NK-92 (cell line): Measurements from ENCODE around the gene GRAMD1C.
"Not testable (repeated sequence)": the region's sequence is repeated elsewhere in the genome, so short reads cannot be mapped to it uniquely, and the experiment has no call there.

Source experiments
- DNase-seq: peaks from one replicate; lab custom pipeline; 2025; ENCODE audit not compliant: unreplicated experiment; lab: John Stamatoyannopoulos, UW

The GRAMD1C gene

DNA sequence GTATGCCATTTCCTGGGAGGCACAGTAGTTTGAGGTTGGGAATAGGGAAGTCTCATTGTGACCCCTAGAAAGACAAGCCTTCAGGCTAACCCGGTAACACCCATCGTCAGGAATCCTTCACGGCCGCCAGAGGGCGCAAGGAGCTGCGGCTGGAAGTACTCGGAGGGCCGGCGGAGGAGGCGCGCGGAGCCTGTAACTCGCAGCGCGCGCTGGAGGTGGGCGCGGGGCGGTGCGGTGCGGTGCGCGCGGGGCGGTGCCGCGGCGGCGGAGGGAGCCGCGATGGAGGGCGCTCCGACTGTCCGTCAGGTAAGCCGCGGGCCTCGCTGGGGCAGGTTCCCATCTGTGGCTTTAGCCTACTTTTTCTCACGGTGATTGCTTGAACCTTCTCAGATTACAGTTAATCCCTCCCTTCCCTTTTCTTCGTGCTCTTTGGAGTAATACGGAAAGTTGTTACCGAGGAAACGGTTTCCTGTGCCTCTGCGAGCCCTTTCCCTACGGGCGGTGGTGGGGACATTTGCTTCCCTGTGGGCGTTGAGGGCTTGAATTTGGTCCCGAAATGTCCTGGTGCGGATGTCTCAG, at the start of gene GRAMD1C:
Gene GRAMD1C (plus strand): TSS at position 158 of the 579 bp plus-strand sequence. CDS start 122 bp downstream, at position 280.
- peak; percentile 10 for DNase-seq

- DNase-seq, result no peak
Observed at GRCh38 chr3:113791381-113791780, 47.2 kb upstream of the GRAMD1C start.

- DNase-seq, result no peak
Observed at GRCh38 chr3:113794526-113794925, 44.1 kb upstream of the GRAMD1C start.

GRCh38 chr3:113795693-113796092, 42.9 kb upstream of the GRAMD1C start:
- no peak for DNase-seq

- no peak for DNase-seq
Observed at GRCh38 chr3:113802795-113803455, 35.7 kb upstream of the GRAMD1C start.

- DNase-seq, result no peak
Observed at GRCh38 chr3:113804661-113805060, 33.9 kb upstream of the GRAMD1C start.

GRCh38 chr3:113805249-113805648, 33.3 kb upstream of the GRAMD1C start:
- no peak for DNase-seq

DNA sequence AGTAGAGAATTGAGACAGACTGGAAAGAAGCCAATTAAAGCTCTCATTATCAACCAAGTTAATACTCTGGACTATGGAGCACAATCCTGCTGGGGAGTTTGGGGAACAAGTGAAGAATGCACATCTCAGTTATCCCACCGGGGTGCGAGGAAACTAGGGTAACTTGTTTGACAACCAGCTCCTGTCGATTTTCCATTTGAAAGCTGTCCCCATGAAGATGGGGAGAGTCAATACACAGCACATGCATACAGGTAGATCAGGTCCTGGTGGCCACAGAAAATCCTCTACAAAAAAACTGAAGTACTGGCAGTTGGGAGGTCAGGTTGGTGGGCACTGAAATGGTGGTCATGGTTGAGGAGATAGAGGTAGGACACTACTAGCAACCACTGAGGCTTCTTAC, 25.7 kb upstream of the GRAMD1C start:
- DNase-seq, result no peak

DNA sequence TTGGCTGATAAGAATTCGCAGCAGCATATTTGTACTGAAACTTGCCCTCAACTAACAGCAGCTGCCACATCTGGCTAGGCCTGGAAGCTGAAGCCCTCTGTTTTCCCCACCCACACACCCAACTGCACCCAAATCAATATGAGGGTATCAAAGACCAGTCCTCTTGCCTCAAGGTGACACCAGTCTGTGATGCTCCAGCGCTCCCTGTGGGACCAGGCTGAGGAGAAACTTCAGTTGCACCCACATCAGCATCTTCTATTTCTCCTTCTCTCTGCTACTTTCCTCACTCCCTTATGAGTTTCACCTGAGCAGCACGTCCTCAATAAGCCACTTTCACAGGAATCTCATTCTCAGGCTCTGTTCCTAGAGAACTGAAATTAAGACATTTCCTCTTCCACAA, 18.7 kb upstream of the GRAMD1C start:
- DNase-seq, result no peak

DNA sequence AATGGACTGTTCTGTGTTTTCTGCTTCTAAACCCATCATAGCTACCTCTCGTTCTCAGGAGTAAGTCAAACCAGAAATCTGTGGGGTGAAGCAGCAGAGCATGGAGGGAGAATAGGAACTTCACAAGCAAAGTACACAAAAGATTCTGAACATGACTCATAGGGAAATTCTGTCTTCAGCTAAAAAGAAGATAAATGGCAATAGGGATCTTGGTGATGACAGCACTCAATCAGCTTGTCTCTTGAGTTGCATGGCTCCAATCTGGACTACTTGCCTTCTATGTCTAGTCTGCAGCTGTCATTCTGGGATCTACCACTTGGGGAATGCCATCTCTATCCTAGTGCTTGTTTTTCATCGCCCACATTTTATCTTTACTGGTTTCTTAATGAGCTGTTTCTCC, 13.5 kb upstream of the GRAMD1C start:
- DNase-seq, result no peak

GRCh38 chr3:113828600-113828999, 10.0 kb upstream of the GRAMD1C start:
- DNase-seq, result no peak

DNA sequence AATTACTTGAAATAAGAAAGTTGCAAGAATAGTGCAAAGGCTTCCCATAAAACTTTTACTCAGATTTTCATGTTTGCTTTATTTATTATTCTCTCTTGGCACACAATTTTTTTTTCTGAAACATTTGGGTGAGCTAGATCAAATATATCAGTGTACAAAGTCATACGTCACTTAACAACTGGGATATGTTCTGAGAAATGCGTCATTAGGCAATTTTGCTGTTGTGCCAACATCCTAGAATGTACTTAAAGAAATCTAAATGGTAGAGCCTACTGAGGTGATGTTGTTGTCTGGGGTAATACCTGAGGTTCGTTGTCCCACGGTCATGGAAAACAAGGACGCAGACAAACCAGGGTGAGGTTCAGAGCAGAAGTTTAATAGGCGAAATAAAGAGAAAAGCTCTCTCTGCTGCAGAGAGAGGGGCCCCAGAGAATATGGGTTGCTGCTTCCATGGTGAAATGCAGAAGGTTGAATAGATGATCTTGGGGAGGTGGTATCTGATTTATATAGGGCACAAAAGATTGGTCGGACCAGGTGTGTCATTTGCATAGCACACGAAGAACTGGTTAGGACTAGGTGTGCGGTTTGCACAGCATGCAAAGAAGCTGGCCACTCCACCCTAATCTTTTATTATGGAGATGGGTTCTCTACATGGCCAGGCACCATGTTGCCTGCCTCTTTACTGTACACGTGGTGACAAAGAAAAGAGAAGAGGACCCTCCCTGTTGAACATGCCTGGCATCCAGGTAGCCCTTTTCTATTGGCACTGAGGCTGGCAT, 8.8 kb upstream of the GRAMD1C start:
- no peak for DNase-seq

GRCh38 chr3:113831103-113831355, 7.6 kb upstream of the GRAMD1C start:
- DNase-seq, result no peak

DNA sequence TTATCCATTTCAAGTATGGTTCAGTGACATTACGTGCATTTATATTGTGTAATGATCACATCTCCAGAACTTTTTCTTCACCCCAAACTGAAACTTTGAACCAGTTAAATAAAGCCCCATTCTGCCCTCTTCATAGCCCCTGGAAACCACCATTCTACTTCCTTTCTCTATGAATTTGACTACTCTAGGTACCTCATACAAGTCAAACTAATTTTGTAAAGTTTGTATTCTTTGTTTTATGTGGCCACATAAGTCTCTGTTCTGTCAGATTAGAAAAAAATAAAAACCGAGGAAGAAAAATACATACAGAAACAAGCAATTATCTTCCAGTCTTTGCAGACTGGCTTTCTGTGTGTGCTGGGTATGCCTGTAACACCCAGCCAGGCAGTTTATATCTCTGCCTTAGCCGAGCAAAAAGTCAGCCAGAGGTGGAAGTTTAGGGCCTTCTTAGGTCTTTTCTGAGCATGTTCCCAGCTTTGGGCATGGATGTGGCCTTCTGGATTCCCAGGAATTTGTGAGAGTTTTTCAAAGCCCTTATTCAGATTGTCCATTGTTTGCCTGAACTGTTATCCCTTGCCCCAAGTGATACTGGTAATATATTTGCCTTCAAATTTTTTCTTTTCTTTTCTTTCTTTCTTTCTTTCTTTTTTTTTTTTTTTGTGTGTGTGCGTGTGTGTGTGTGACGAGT, 6.0 kb upstream of the GRAMD1C start:
- DNase-seq, result no peak

DNA sequence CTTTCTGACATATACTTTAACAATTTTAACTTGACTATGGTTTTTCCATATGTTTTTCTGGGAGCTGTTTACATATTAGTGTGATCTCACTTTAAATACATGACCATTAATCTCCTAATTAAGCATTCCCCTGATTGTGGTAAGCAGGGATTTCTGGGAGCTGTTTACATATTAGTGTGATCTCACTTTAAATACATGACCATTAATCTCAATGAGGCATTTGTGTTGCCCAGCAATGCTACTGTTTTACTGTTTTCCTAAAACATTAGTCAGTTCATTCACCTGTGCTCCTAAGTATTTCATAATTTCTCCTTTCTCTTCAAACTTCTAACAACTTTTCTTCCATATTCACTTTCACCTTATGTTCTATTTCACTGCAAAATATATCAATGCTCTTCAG, 3.6 kb upstream of the GRAMD1C start:
- no peak for DNase-seq

DNA sequence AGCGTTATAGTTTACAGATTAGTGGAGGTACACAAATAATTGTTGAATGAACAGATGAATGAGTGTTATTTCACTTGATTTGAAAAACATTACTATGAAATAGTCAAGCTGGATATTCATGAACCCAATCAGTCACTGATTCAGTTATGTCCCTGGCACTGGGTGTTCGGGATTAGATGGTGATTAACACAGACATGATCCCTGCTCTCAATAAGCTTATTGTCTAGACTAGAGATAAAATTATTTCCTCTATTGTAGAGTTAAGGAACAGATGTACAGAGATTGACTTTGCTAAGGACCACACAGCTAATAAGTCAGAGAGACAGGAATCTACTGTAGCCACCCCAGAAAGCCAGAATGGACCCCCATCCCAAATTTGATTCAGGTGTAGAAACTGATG, 963 bp downstream of the GRAMD1C start:
- no peak for DNase-seq

- DNase-seq, result no peak
Observed at GRCh38 chr3:113844622-113845222, 6.1 kb downstream of the GRAMD1C start.

- DNase-seq, result no peak
Observed at GRCh38 chr3:113847247-113847646, 8.7 kb downstream of the GRAMD1C start.

DNA sequence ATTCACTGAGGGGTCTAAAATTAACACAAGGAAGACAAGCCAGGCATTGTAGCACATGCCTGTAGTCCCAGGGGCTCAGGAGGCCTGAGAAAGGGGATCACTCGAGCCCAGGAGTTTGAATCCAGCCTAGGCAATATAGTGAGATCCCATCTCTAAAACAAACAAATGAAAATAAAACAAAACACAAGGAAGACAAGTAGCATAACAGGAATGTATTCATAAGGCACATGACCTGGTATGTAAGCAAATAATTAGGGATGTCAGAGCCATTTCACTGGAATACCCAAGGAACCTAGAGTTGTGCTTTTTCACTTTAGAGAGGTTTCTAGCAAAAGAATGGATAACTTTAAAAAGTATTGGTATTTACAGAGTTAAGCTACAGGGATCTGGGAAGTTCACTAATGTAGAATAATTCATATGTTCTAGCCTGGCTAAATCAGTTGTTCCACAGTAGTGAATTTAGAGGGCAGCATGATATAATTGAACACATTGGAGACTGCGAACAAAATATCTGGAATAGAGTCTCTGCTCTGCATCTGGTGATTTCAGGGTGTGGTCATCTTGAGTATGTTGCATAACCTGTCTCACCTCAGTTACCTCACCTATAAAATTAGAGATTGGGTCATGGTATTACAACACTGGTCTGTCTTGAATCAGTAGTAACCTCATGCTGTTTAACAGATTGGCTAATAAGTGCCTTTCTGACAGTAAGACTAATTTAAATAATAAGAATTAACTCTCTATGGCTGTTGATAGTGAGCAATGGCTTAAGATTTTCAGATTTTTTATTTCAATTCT, 9.3 kb downstream of the GRAMD1C start:
- DNase-seq, result no peak

DNA sequence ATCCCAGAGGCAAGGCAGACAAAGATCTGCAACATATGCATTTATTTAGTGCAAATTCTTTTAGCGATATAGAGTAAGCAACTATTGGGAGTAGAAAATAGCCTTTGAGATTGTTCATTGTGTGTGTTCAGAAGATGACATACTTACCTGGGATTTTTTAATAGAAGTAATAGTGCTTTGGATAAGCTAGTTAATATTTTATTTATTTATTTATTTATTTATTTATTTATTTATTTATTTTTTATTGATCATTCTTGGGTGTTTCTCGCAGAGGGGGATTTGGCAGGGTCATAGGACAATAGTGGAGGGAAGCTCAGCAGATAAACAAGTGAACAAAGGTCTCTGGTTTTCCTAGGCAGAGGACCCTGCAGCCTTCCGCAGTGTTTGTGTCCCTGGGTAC, 10.5 kb downstream of the GRAMD1C start:
- DNase-seq, result not testable (repeated sequence)

- not testable (repeated sequence) for DNase-seq
Observed at GRCh38 chr3:113849841-113850240, 11.3 kb downstream of the GRAMD1C start.
